GM23338 (cell line): ENCODE measurements around the gene CITED4. TPM values are rescaled to one million over a fixed set of nuclear protein-coding genes. Genes with fewer than 3 reads are reported as not detected.

ENCODE experiments used
- ATAC-seq: fragments of 200-7000 bp; cut with Tn5 transposase; 3 replicates; pipeline ENCODE4 v1.9.1; 2020
- DNase-seq: peaks from one replicate; pipeline ENCODE4 v3.0.0-alpha.2; 2015; ENCODE audit warnings: low spot score
- H2AFZ ChIP-seq: fragments of 200-600 bp; sonication (generic); 2 replicates; pipeline ENCODE4 v1.8.0; 2016; ENCODE audit warnings: antibody characterized with exemption, mild to moderate bottlenecking, moderate library complexity
- H3F3A ChIP-seq: fragments of 200-600 bp; sonication (generic); replicated peaks from 2 replicates; pipeline ENCODE4 v1.8.0; 2017; ENCODE audit warnings: antibody characterized with exemption, mixed run types, low read depth
- H3K27ac ChIP-seq: fragments of 200-600 bp; sonication (generic); 2 replicates; pipeline ENCODE4 v1.6.1; 2016; ENCODE audit warnings: low read depth
- H3K27me3 ChIP-seq: fragments of 200-600 bp; sonication (generic); 2 replicates; pipeline ENCODE4 v1.8.0; 2016; ENCODE audit warnings: mild to moderate bottlenecking, mixed run types, moderate library complexity; ENCODE audit not compliant: insufficient read depth
- H3K36me3 ChIP-seq: fragments of 200-600 bp; sonication (generic); 2 replicates; pipeline ENCODE4 v1.8.0; 2016; ENCODE audit warnings: mild to moderate bottlenecking; ENCODE audit not compliant: insufficient read depth
- H3K4me1 ChIP-seq: fragments of 200-600 bp; sonication (generic); 2 replicates; pipeline ENCODE4 v1.8.0; 2016; ENCODE audit warnings: mild to moderate bottlenecking, moderate library complexity; ENCODE audit not compliant: insufficient read depth
- H3K4me2 ChIP-seq: fragments of 200-600 bp; sonication (generic); 2 replicates; pipeline ENCODE4 v1.7.1; 2017; ENCODE audit warnings: mixed run types
- H3K4me3 ChIP-seq: fragments of 200-600 bp; sonication (generic); 2 replicates; pipeline ENCODE4 v1.6.1; 2016; ENCODE audit warnings: mixed run types
- H3K79me2 ChIP-seq: fragments of 200-600 bp; sonication (generic); replicated peaks from 2 replicates; pipeline ENCODE4 v1.8.0; 2017; ENCODE audit warnings: mild to moderate bottlenecking; ENCODE audit not compliant: insufficient read depth
- H3K9me2 ChIP-seq: fragments of 200-600 bp; sonication (generic); 2 replicates; pipeline ENCODE4 v1.8.0; 2017; ENCODE audit not compliant: insufficient read depth
- H4K20me1 ChIP-seq: fragments of 200-600 bp; sonication (generic); replicated peaks from 2 replicates; pipeline ENCODE4 v1.8.0; 2017; ENCODE audit warnings: mild to moderate bottlenecking; ENCODE audit not compliant: insufficient read depth
- H3K27ac Mint-ChIP-seq: 2 replicates; pipeline ENCODE4 v1.8.0; 2020; ENCODE audit warnings: inconsistent platforms, mild to moderate bottlenecking, moderate library complexity, mixed read lengths
- H3K27me3 Mint-ChIP-seq: 3 replicates; pipeline ENCODE4 v1.8.0; 2022; ENCODE audit warnings: low read depth, mild to moderate bottlenecking, moderate library complexity, mixed read lengths, inconsistent platforms; ENCODE audit not compliant: insufficient read depth, poor library complexity
- H3K36me3 Mint-ChIP-seq: 3 replicates; pipeline ENCODE4 v1.8.0; 2021; ENCODE audit warnings: low read depth, mild to moderate bottlenecking, inconsistent platforms, moderate library complexity, mixed read lengths
- H3K4me1 Mint-ChIP-seq: 3 replicates; pipeline ENCODE4 v1.8.0; 2020; ENCODE audit warnings: mild to moderate bottlenecking, inconsistent platforms, mixed read lengths
- H3K4me3 Mint-ChIP-seq: 3 replicates; pipeline ENCODE4 v1.8.0; 2021; ENCODE audit warnings: moderate library complexity, mild to moderate bottlenecking, inconsistent platforms, mixed read lengths
- H3K9me3 Mint-ChIP-seq: 3 replicates; pipeline ENCODE4 v1.8.0; 2020; ENCODE audit warnings: moderate library complexity, mild to moderate bottlenecking, inconsistent platforms, mixed read lengths
- CREB1 ChIP-seq: fragments of 250-450 bp; sonication (Bioruptor Pico); IDR thresholded peaks from 2 replicates; pipeline ENCODE4 v1.5.0; 2020; ENCODE audit warnings: low read depth, mild to moderate bottlenecking, moderate library complexity
- CTCF ChIP-seq, 2 experiments: fragments of 200-600 bp in 1 of 2; sonication (generic) in 1 of 2; conservative IDR thresholded peaks; 2 replicates each; pipeline versions ENCODE4 v1.5.1 to v1.6.1; 2016 to 2017; ENCODE audit warnings: antibody characterized with exemption in 2 of 2, low read depth in 2 of 2, mild to moderate bottlenecking in 2 of 2, moderate library complexity in 1 of 2
- ETS1 ChIP-seq: IDR thresholded peaks from 2 replicates; pipeline ENCODE4 v1.6.1; 2016; ENCODE audit warnings: antibody characterized with exemption
- EZH2 ChIP-seq: fragments of 200-600 bp; sonication (generic); IDR thresholded peaks from one replicate; pipeline ENCODE4 v1.8.0; 2017; ENCODE audit warnings: antibody characterized with exemption, mild to moderate bottlenecking, low read depth; ENCODE audit not compliant: unreplicated experiment
- EZH2phosphoT487 ChIP-seq: fragments of 200-600 bp; sonication (generic); IDR thresholded peaks from one replicate; pipeline ENCODE4 v1.8.1; 2018; ENCODE audit warnings: antibody characterized with exemption; ENCODE audit not compliant: unreplicated experiment
- JUNB ChIP-seq: IDR thresholded peaks from one replicate; pipeline ENCODE4 v1.6.1; 2016; ENCODE audit warnings: antibody characterized with exemption; ENCODE audit not compliant: unreplicated experiment
- NANOG ChIP-seq: IDR thresholded peaks from 2 replicates; pipeline ENCODE4 v1.6.1; 2016; ENCODE audit warnings: antibody characterized with exemption, borderline replicate concordance
- POLR2AphosphoS5 ChIP-seq: IDR thresholded peaks from 2 replicates; pipeline ENCODE4 v1.6.1; 2016; ENCODE audit warnings: antibody characterized with exemption, low read depth
- REST ChIP-seq: IDR thresholded peaks from one replicate; pipeline ENCODE4 v1.6.1; 2018; ENCODE audit warnings: antibody characterized with exemption; ENCODE audit not compliant: unreplicated experiment
- STAT1 ChIP-seq: IDR thresholded peaks from one replicate; pipeline ENCODE4 v1.6.1; 2016; ENCODE audit warnings: antibody characterized with exemption; ENCODE audit not compliant: unreplicated experiment
- ZNF114 ChIP-seq: fragments of 250-450 bp; sonication (Bioruptor Pico); IDR thresholded peaks from 2 replicates; pipeline ENCODE4 v1.5.0; 2020; ENCODE audit warnings: mild to moderate bottlenecking, moderate library complexity
- ZNF331 ChIP-seq: fragments of 250-450 bp; sonication (Bioruptor Pico); IDR thresholded peaks from 2 replicates; pipeline ENCODE4 v1.5.0; 2020; ENCODE audit warnings: low read depth, mild to moderate bottlenecking, moderate library complexity
- ZNF462 ChIP-seq: fragments of 250-450 bp; sonication (Bioruptor Pico); IDR thresholded peaks from 2 replicates; pipeline ENCODE4 v1.5.0; 2020; ENCODE audit warnings: mild to moderate bottlenecking, moderate library complexity
- polyA plus RNA-seq: library from polyadenylated mRNA; unstranded; fragments of >200 nt; fragmentation: Nextera tagmentation; extraction: Ambion mirVana; gene quantifications from 2 replicates; pipeline ENCODE4 v1.2.1, GENCODE V29; 2016
- total RNA-seq: library from RNA; depleted of rRNA; stranded (reverse); fragments of >200 nt; shearing (Covaris generic); gene quantifications from 2 replicates; pipeline ENCODE4 v1.2.3, GENCODE V29; 2014

CITED4 gene
- total and polyA plus RNA-seq, 2 experiments from 2014 or later: 2.9 to 18.7 TPM

GRCh38 chr1:40851643-40852042 lies 10.5 kb downstream of the CITED4 start:
- Histone ChIP-seq H3K79me2 (no peaks in the 10 kb centered on the region), H3F3A (no peaks in the 10 kb centered on the region), H3K36me3 (no peaks in the 10 kb centered on the region), H3K27me3 (no peaks in the 10 kb centered on the region), H3K4me3 (no peak overlapping the region), H2AFZ (no peak overlapping the region), H3K9me2 (no peaks in the 10 kb centered on the region), H3K4me2 (no peak overlapping the region), H4K20me1 (no peaks in the 10 kb centered on the region), H3K4me1 (no peaks in the 10 kb centered on the region; the same call in 1 of the 2 replicates), H3K27ac (no peak overlapping the region)
- peaks cover 11% of the 10 kb centered on the region for H3K4me1 Mint-ChIP-seq
- H3K4me3 Mint-ChIP-seq: no peak overlapping the region
- H3K27ac Mint-ChIP-seq: no peak overlapping the region
- DNase-seq: no peak
- no peak for TF ChIP-seq EZH2
- TF ChIP-seq ZNF114: no peak
- TF ChIP-seq CREB1 (CRISPR knock-in tag): no peak
- no peak for TF ChIP-seq CTCF (conservative IDR thresholded peaks at IDR 0.05; ENCODE audit: low read depth in 2 of 2)
- TF ChIP-seq POLR2AphosphoS5: no peak
- TF ChIP-seq STAT1: no peak
- no peak for TF ChIP-seq EZH2phosphoT487
- TF ChIP-seq JUNB: no peak
- no peak for TF ChIP-seq ETS1
- no peak for TF ChIP-seq ZNF462 (CRISPR knock-in tag)
- TF ChIP-seq REST: no peak
- no peak for TF ChIP-seq ZNF331 (CRISPR knock-in tag)
- no peak for TF ChIP-seq NANOG
- peaks cover 6% of the 10 kb centered on the region for H3K27me3 Mint-ChIP-seq
- H3K9me3 Mint-ChIP-seq: no peaks in the 10 kb centered on the region
- H3K36me3 Mint-ChIP-seq: no peaks in the 10 kb centered on the region
- no peak for ATAC-seq
